ENCODE data around the gene CHRNE. TPM values are rescaled to one million over a fixed set of nuclear protein-coding genes. Genes with fewer than 3 reads are reported as not detected.
"Not testable (repeated sequence)": the region's sequence is repeated elsewhere in the genome, so short reads cannot be mapped to it uniquely, and the experiment has no call there.

The CHRNE gene
- total RNA-seq, 4 donors from 2014 or later, result 0.57 TPM; not detected in 3

GRCh38 chr17:4921320-4921719 lies 18.4 kb upstream of the CHRNE start:
- H3K9me3 ChIP-seq, result no peaks in the 10 kb centered on the region
- TF ChIP-seq POLR2A (IDR thresholded peaks at IDR 0.05), result no peak
- TF ChIP-seq, protein P1, sequence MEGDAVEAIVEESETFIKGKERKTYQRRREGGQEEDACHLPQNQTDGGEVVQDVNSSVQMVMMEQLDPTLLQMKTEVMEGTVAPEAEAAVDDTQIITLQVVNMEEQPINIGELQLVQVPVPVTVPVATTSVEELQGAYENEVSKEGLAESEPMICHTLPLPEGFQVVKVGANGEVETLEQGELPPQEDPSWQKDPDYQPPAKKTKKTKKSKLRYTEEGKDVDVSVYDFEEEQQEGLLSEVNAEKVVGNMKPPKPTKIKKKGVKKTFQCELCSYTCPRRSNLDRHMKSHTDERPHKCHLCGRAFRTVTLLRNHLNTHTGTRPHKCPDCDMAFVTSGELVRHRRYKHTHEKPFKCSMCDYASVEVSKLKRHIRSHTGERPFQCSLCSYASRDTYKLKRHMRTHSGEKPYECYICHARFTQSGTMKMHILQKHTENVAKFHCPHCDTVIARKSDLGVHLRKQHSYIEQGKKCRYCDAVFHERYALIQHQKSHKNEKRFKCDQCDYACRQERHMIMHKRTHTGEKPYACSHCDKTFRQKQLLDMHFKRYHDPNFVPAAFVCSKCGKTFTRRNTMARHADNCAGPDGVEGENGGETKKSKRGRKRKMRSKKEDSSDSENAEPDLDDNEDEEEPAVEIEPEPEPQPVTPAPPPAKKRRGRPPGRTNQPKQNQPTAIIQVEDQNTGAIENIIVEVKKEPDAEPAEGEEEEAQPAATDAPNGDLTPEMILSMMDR (IDR thresholded peaks at IDR 0.05), result no peak
- no peak for DNase-seq
- H3K27me3 ChIP-seq, result no peaks in the 10 kb centered on the region
- no peak overlapping the region for H3K27ac ChIP-seq
- WGBS, 2 donors, result 73 to 86% methylated on average over 1 to 2 of the region's 4 CpGs
- H3K36me3 ChIP-seq, result no peaks in the 10 kb centered on the region
- no peak overlapping the region for H3K4me3 ChIP-seq
- intact Hi-C loops (cut with DNase I), result no loop called here
- H3K4me1 ChIP-seq, result peaks cover 0 to 7% (median 0%) of the 10 kb centered on the region in 3 donors

- H3K9me3 ChIP-seq, result no peaks in the 10 kb centered on the region
- DNase-seq, result no peak
- no peak overlapping the region for H3K4me3 ChIP-seq
- H3K4me1 ChIP-seq, result peaks cover 0 to 7% (median 0%) of the 10 kb centered on the region in 3 donors
- intact Hi-C loops (cut with DNase I), result no loop called here
- peak overlapping the region in 1 of 4 donors; percentile 29 for H3K27ac ChIP-seq
- WGBS, 2 donors, result 50 to 66% methylated on average over 10 of the region's 10 CpGs
- TF ChIP-seq POLR2A (IDR thresholded peaks at IDR 0.05), result no peak
- TF ChIP-seq, protein P1 (IDR thresholded peaks at IDR 0.05), result no peak
- no peaks in the 10 kb centered on the region for H3K27me3 ChIP-seq
- no peaks in the 10 kb centered on the region for H3K36me3 ChIP-seq
These were observed 17.6 kb upstream of the CHRNE start for GRCh38 chr17:4920351-4921048.

DNA sequence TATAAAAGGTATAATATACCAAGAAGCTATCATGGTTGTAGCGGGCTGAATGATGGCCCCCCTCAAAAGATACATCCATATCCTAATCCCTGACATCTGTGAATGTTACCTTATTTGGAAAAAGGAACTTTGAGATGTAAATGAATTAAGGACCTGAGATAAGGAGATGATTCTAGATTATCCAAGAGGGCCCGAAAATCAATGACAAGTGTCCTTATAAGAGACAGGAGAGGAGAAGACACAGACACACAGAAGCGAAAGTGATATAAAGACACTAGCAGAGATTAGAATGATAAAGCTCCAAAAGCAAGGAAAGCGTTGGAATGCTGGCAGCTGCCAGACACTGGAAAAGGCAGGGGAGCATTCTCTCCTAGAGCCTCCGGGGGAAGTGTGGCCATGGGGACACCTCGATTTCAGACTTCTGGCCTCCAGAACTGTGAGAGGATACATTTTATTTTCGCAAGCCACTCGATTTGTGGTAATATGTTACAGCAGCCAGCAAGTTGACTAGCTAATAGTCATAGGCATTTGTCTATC lies 16.7 kb upstream of the CHRNE start:
- no peak overlapping the region for H3K4me3 ChIP-seq
- 67 to 75% methylated on average over 8 of the region's 8 CpGs for WGBS, 2 donors
- H3K9me3 ChIP-seq, result no peaks in the 10 kb centered on the region
- H3K36me3 ChIP-seq, result no peaks in the 10 kb centered on the region
- H3K27me3 ChIP-seq, result no peaks in the 10 kb centered on the region
- no peak overlapping the region for H3K27ac ChIP-seq
- intact Hi-C loops (cut with DNase I), result no loop called here
- TF ChIP-seq, protein P1 (IDR thresholded peaks at IDR 0.05), result no peak
- no peak for TF ChIP-seq POLR2A (IDR thresholded peaks at IDR 0.05)
- no peak for DNase-seq
- H3K4me1 ChIP-seq, result peaks cover 0 to 7% (median 0%) of the 10 kb centered on the region in 3 donors

DNA sequence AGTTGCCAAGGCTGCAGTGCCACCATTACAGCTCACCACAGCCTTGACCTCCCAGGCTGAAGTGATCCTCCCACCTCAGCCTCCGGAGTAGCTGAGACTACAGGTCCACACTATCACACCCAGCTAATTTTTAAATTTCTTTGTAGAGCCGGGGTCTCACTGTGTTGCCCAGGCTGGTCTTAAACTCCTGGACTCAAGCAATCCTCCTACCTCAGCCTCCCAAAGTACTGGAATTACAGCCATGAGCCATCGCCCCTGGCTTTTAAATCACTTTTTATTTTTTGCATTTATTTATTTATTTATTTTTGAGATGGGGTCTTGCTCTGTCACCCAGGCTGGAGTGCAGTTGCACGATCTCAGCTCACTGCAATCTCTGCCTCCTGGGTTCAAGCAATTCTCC lies 11.7 kb upstream of the CHRNE start:
- WGBS, 2 donors, result 89 to 91% methylated on average over 4 of the region's 4 CpGs
- H3K9me3 ChIP-seq; H3K4me1 ChIP-seq; DNase-seq; intact Hi-C loops (cut with DNase I); H3K27ac ChIP-seq; H3K27me3 ChIP-seq; H3K36me3 ChIP-seq; H3K4me3 ChIP-seq: not testable (repeated sequence)

DNA sequence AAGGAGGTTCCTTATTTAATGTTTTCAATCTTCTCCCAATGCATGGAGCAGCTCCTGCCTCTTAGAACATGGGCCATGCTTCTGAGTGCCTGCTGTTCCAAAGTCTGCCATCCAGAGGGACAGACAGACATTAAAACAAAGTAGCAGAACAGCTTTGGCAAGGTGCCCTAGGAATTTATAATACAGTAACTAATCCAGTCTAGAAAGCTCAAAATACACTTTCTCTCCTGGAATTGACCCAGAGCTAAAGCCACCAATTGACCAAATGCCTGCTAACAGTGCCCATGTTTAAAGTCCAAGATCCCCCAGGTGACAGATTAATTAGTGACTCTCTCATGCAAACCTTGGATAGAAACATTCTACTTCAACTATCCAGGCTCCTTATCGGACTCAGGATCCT lies 11.1 kb upstream of the CHRNE start:
- no peaks in the 10 kb centered on the region for H3K36me3 ChIP-seq
- H3K27ac ChIP-seq, result no peak overlapping the region
- intact Hi-C loops (cut with DNase I), result no loop called here
- 73 to 81% methylated on average over 1 of the region's 1 CpG for WGBS, 2 donors
- no peak for DNase-seq
- peaks cover 1 to 13% (median 8%) of the 10 kb centered on the region in 3 donors for H3K4me1 ChIP-seq
- TF ChIP-seq, protein P1 (IDR thresholded peaks at IDR 0.05), result peak in 1 of 6 experiments; percentile 10
- no peak for TF ChIP-seq POLR2A (IDR thresholded peaks at IDR 0.05)
- no peak overlapping the region for H3K4me3 ChIP-seq
- no peaks in the 10 kb centered on the region for H3K9me3 ChIP-seq
- no peaks in the 10 kb centered on the region for H3K27me3 ChIP-seq
